SK-N-SH (cell line): ENCODE results near the gene TPCN2. TPM values are rescaled to one million over a fixed set of nuclear protein-coding genes. Genes with fewer than 3 reads are reported as not detected.

Experiments used
- CTCF ChIA-PET: fragments of 300-600, 350-600 bp; formaldehyde crosslinking; extraction: SDS; loops from one replicate; lab custom pipeline; 2021; lab: Yijun Ruan, JAX
- POLR2A ChIA-PET: fragments of 350-600 bp; sonication (Branson Sonifier 250); formaldehyde crosslinking; extraction: SDS; loops from one replicate; lab custom pipeline; 2020; ENCODE audit warnings: antibody characterized with exemption, inconsistent platforms; lab: Yijun Ruan, JAX
- DNase-seq: peaks from one replicate; pipeline ENCODE4 v3.0.0; 2012
- H2AFZ ChIP-seq: fragments of 200-600 bp; sonication (generic); 2 replicates; pipeline ENCODE4 v1.8.1; 2016; ENCODE audit warnings: antibody characterized with exemption, mild to moderate bottlenecking, low read depth
- H3F3A ChIP-seq: fragments of 200-600 bp; sonication (generic); replicated peaks from 2 replicates; pipeline ENCODE3; 2016; ENCODE audit warnings: antibody characterized with exemption, mild to moderate bottlenecking; ENCODE audit not compliant: insufficient read depth
- H3K27ac ChIP-seq, 2 experiments: fragments of 200-500 bp in 1 of 2; fragments of 200-600 bp in 1 of 2; sonication (Bioruptor generic) in 1 of 2; sonication (generic), shearing (Covaris generic) in 1 of 2; 2 replicates each; pipeline versions ENCODE4 v1.5.1 to v1.6.1; 2014 to 2016; ENCODE audit warnings: low read depth in 2 of 2, inconsistent platforms in 1 of 2, low read length in 1 of 2, mild to moderate bottlenecking in 1 of 2, mixed read lengths in 1 of 2
- H3K27me3 ChIP-seq: fragments of 200-600 bp; sonication (generic), shearing (Covaris generic); 2 replicates; pipeline ENCODE4 v1.6.1; 2016; ENCODE audit warnings: mixed run types; ENCODE audit not compliant: insufficient read depth
- H3K36me3 ChIP-seq, 2 experiments: fragments of 200-500 bp in 1 of 2; fragments of 200-600 bp in 1 of 2; sonication (Bioruptor generic) in 1 of 2; sonication (generic) in 1 of 2; replicated peaks in 1 of 2; 2 replicates each; pipeline versions ENCODE3 to v1.5.1; 2014 to 2016; ENCODE audit warnings: low read length in 1 of 2, mild to moderate bottlenecking in 1 of 2; ENCODE audit not compliant: insufficient read depth in 2 of 2, control insufficient read depth in 1 of 2
- H3K4me1 ChIP-seq, 2 experiments: fragments of 200-500 bp in 1 of 2; fragments of 200-600 bp in 1 of 2; sonication (Bioruptor generic) in 1 of 2; sonication (generic), shearing (Covaris generic) in 1 of 2; 2 replicates each; pipeline versions ENCODE4 v1.5.1 to v1.6.1; 2014 to 2016; ENCODE audit warnings: low read depth in 1 of 2, low read length in 1 of 2, mixed run types in 1 of 2; ENCODE audit not compliant: insufficient read depth in 2 of 2, control insufficient read depth in 1 of 2
- H3K4me2 ChIP-seq: fragments of 200-600 bp; sonication (generic), shearing (Covaris generic); 2 replicates; pipeline ENCODE4 v1.6.1; 2017; ENCODE audit warnings: mixed run types
- H3K4me3 ChIP-seq, 2 experiments: fragments of 200-500 bp in 1 of 2; fragments of 200-600 bp in 1 of 2; sonication (Bioruptor generic) in 1 of 2; sonication (generic), shearing (Covaris generic) in 1 of 2; 2 replicates each; pipeline versions ENCODE4 v1.5.1 to v1.8.1; 2014 to 2016; ENCODE audit warnings: low read depth in 2 of 2, inconsistent platforms in 1 of 2, low read length in 1 of 2, mild to moderate bottlenecking in 1 of 2, mixed read lengths in 1 of 2, moderate library complexity in 1 of 2
- H3K79me2 ChIP-seq: fragments of 200-600 bp; sonication (generic); 2 replicates; pipeline ENCODE4 v1.8.1; 2017; ENCODE audit warnings: mild to moderate bottlenecking; ENCODE audit not compliant: insufficient read depth
- H3K9ac ChIP-seq: fragments of 200-600 bp; sonication (generic); 2 replicates; pipeline ENCODE4 v1.6.1; 2017; ENCODE audit warnings: mixed run types
- H3K9me2 ChIP-seq: fragments of 200-600 bp; sonication (generic); 2 replicates; pipeline ENCODE4 v1.6.1; 2017; ENCODE audit warnings: mixed run types
- H3K9me3 ChIP-seq: fragments of 200-600 bp; sonication (generic); 2 replicates; pipeline ENCODE4 v1.6.1; 2017; ENCODE audit warnings: mixed run types, mild to moderate bottlenecking, moderate library complexity
- H4K20me1 ChIP-seq: fragments of 200-600 bp; sonication (generic); 2 replicates; pipeline ENCODE4 v1.6.1; 2017; ENCODE audit warnings: mild to moderate bottlenecking, mixed run types; ENCODE audit not compliant: insufficient read depth
- CHD2 ChIP-seq: fragments of 150-350 bp; IDR thresholded peaks from 2 replicates; pipeline ENCODE4 v1.6.1; 2018; ENCODE audit warnings: low read length; ENCODE audit not compliant: partially characterized antibody
- ELF1 ChIP-seq: IDR thresholded peaks from 2 replicates; pipeline ENCODE4 v1.4.0; 2012
- EZH2phosphoT487 ChIP-seq: fragments of 200-600 bp; sonication (generic); IDR thresholded peaks from 2 replicates; pipeline ENCODE4 v1.6.1; 2017; ENCODE audit warnings: low read depth, mixed run types, mild to moderate bottlenecking, antibody characterized with exemption, moderate library complexity, borderline replicate concordance
- FOSL2 ChIP-seq: IDR thresholded peaks from 2 replicates; pipeline ENCODE4 v1.4.0; 2012; ENCODE audit warnings: low read depth, mild to moderate bottlenecking, moderate library complexity, borderline replicate concordance
- FOXJ3 ChIP-seq: sonication (generic); formaldehyde crosslinking; IDR thresholded peaks from 2 replicates; pipeline ENCODE4 v1.5.1; 2020; ENCODE audit warnings: mild to moderate bottlenecking, missing genetic modification reagents
- FOXM1 ChIP-seq: IDR thresholded peaks from 2 replicates; pipeline ENCODE4 v1.4.0; 2012; ENCODE audit warnings: low read depth, mild to moderate bottlenecking
- GATA2 ChIP-seq: sonication (generic); formaldehyde crosslinking; IDR thresholded peaks from 2 replicates; pipeline ENCODE4 v1.5.0; 2020; ENCODE audit warnings: mild to moderate bottlenecking, missing genetic modification reagents
- MXI1 ChIP-seq: IDR thresholded peaks from 2 replicates; pipeline ENCODE4 v1.6.1; 2012; ENCODE audit warnings: mild to moderate bottlenecking, low read depth, low read length, improper control_type of control experiment
- NFIC ChIP-seq: IDR thresholded peaks from 2 replicates; pipeline ENCODE4 v1.4.0; 2012; ENCODE audit warnings: borderline replicate concordance
- NRF1 ChIP-seq: IDR thresholded peaks from 2 replicates; pipeline ENCODE4 v1.6.1; 2012; ENCODE audit warnings: low read depth, mild to moderate bottlenecking, low read length
- POLR2AphosphoS5 ChIP-seq: IDR thresholded peaks from 2 replicates; pipeline ENCODE4 v1.6.1; 2012; ENCODE audit warnings: low read depth, low read length
- RXRA ChIP-seq: IDR thresholded peaks from 2 replicates; pipeline ENCODE4 v1.4.0; 2012; ENCODE audit warnings: low read depth, mild to moderate bottlenecking, borderline replicate concordance
- TAF1 ChIP-seq: IDR thresholded peaks from 2 replicates; pipeline ENCODE4 v1.6.1; 2012; ENCODE audit warnings: low read depth, mild to moderate bottlenecking, low read length, moderate library complexity, borderline replicate concordance
- TEAD4 ChIP-seq: IDR thresholded peaks from 2 replicates; pipeline ENCODE4 v1.4.0; 2012; ENCODE audit warnings: mild to moderate bottlenecking, borderline replicate concordance; ENCODE audit not compliant: insufficient read depth
- YY1 ChIP-seq: IDR thresholded peaks from 2 replicates; pipeline ENCODE4 v1.4.0; 2012; ENCODE audit warnings: low read depth, mild to moderate bottlenecking
- WGBS: methylation state at CpG from one replicate; pipeline ENCODE4 v1.1.6; 2017; ENCODE audit warnings: low lambda C conversion rate; 5-methylcytosine and 5-hydroxymethylcytosine counted together
- polyA plus RNA-seq, 3 experiments: library from polyadenylated mRNA; depleted of rRNA; stranded (reverse); fragments of >200 nt; gene quantifications; 2 replicates each; pipeline ENCODE4 v1.2.3, GENCODE V29; 2012
- TF ChIP-seq, protein P1 (sequence below): fragments of 200-600 bp; sonication (generic); IDR thresholded peaks from 2 replicates; pipeline ENCODE4 v1.6.1; 2017; ENCODE audit warnings: antibody characterized with exemption, mild to moderate bottlenecking, moderate library complexity
- TF ChIP-seq, protein P2 (sequence below): fragments of 150-350 bp; IDR thresholded peaks from 2 replicates; pipeline ENCODE4 v1.6.1; 2017; ENCODE audit warnings: antibody characterized with exemption, low read length, low read depth, borderline replicate concordance
- TF ChIP-seq, protein P3 (sequence below): IDR thresholded peaks from 2 replicates; pipeline ENCODE4 v1.4.0; 2012; ENCODE audit warnings: low read depth
- TF ChIP-seq, protein P4 (sequence below): IDR thresholded peaks from 2 replicates; pipeline ENCODE4 v1.6.1; 2012; ENCODE audit warnings: mild to moderate bottlenecking, low read depth, low read length, moderate library complexity
- TF ChIP-seq, protein P5 (sequence below): fragments of 150-350 bp; IDR thresholded peaks from 2 replicates; pipeline ENCODE4 v1.6.1; 2016; ENCODE audit warnings: mild to moderate bottlenecking, low read depth, low read length

TPCN2 gene
- polyA plus RNA-seq, 1 of the 3 experiments (the other 2 are of a cell fraction) = 8.7 TPM

DNA sequence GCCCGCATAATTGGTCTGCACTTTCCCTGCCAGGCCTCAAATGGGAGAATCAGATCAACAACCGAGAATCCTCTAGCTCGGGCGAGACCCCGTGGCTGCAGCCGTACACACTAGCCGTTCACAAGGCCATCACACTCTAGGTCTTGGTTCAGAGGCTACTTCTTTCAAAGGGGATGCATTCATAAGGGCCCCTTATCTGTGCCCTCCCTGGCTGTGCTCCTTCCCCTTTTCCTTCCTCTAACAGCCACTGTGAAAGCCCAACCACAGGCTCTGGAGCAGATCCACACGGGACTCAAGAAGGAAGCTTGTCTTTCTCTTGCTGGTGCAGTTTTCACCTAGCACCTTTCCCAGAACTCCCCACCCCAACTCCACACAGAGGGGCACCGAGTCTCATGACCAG is 131.5 kb downstream of the TPCN2 start:
- POLR2A ChIA-PET = no interaction called here
- H3K9ac ChIP-seq = no peak overlapping the region
- no peaks in the 10 kb centered on the region for H3K9me2 ChIP-seq
- H3K4me3 ChIP-seq = no peak overlapping the region
- WGBS = 79% methylated on average over 9 of the region's 9 CpGs
- no peak overlapping the region for H2AFZ ChIP-seq
- H3K4me2 ChIP-seq = no peak overlapping the region
- CTCF ChIA-PET = no interaction called here
- no peaks in the 10 kb centered on the region for H3K36me3 ChIP-seq
- H3K4me1 ChIP-seq = peaks cover 0 to 6% of the 10 kb centered on the region in 2 experiments; a peak in 2 of 4 replicates
- H3K79me2 ChIP-seq = no peaks in the 10 kb centered on the region
- no peak for TF ChIP-seq TAF1
- TF ChIP-seq RXRA = no peak
- TF ChIP-seq, protein P1, sequence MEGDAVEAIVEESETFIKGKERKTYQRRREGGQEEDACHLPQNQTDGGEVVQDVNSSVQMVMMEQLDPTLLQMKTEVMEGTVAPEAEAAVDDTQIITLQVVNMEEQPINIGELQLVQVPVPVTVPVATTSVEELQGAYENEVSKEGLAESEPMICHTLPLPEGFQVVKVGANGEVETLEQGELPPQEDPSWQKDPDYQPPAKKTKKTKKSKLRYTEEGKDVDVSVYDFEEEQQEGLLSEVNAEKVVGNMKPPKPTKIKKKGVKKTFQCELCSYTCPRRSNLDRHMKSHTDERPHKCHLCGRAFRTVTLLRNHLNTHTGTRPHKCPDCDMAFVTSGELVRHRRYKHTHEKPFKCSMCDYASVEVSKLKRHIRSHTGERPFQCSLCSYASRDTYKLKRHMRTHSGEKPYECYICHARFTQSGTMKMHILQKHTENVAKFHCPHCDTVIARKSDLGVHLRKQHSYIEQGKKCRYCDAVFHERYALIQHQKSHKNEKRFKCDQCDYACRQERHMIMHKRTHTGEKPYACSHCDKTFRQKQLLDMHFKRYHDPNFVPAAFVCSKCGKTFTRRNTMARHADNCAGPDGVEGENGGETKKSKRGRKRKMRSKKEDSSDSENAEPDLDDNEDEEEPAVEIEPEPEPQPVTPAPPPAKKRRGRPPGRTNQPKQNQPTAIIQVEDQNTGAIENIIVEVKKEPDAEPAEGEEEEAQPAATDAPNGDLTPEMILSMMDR = no peak
- no peak for TF ChIP-seq CHD2
- TF ChIP-seq, all 33 proteins: peak for 0
- H3F3A ChIP-seq = no peaks in the 10 kb centered on the region
- DNase-seq = no peak
- H4K20me1 ChIP-seq = no peaks in the 10 kb centered on the region
- no peaks in the 10 kb centered on the region; the same call in 1 of the 2 replicates for H3K27me3 ChIP-seq
- H3K27ac ChIP-seq = no peak overlapping the region
- no peaks in the 10 kb centered on the region for H3K9me3 ChIP-seq

DNA sequence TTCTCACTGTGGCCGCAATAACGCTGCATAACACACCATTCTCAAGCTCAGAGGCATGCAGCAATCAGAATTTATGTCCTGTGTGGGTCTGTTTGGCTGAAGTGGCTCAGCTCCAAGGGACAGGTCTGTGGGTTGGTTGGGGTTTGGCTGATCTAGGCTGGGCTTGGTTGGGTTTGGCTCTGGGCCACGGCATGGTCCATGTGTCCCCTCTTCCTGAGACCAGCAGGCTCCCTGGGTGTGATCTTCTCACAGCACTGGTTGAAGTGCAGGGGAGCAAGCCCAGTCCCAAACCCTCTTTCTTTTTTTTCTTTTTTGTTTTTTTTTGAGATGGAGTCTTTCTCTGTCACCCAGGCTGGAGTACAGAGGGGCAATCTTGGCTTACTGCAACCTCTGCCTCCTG is 132.0 kb downstream of the TPCN2 start:
- H3F3A ChIP-seq = no peaks in the 10 kb centered on the region
- no peak for DNase-seq
- ChIA-PET POLR2A (no interaction called here), CTCF (no interaction called here)
- peaks cover under 1% of the 10 kb centered on the region for H3K27me3 ChIP-seq
- no peak overlapping the region for H3K4me3 ChIP-seq
- no peaks in the 10 kb centered on the region for H4K20me1 ChIP-seq
- 80% methylated on average over 3 of the region's 3 CpGs for WGBS
- H3K4me1 ChIP-seq = peaks cover 0 to 6% of the 10 kb centered on the region in 2 experiments; a peak in 2 of 4 replicates
- no peak overlapping the region for H3K27ac ChIP-seq
- no peaks in the 10 kb centered on the region for H3K9me2 ChIP-seq
- H2AFZ ChIP-seq = no peak overlapping the region
- H3K9ac ChIP-seq = no peak overlapping the region
- H3K9me3 ChIP-seq = no peaks in the 10 kb centered on the region
- H3K4me2 ChIP-seq = no peak overlapping the region
- H3K79me2 ChIP-seq = no peaks in the 10 kb centered on the region
- H3K36me3 ChIP-seq = no peaks in the 10 kb centered on the region
- TF ChIP-seq MXI1 (no peak), FOSL2 (no peak), ELF1 (no peak), FOXM1 (no peak), NFIC (no peak), FOXJ3 (CRISPR knock-in tag) (no peak), POLR2AphosphoS5 (no peak), GATA2 (CRISPR knock-in tag) (no peak), TEAD4 (no peak), YY1 (no peak), RXRA (no peak), NRF1 (no peak), EZH2phosphoT487 (no peak)
- TF ChIP-seq, protein P2, sequence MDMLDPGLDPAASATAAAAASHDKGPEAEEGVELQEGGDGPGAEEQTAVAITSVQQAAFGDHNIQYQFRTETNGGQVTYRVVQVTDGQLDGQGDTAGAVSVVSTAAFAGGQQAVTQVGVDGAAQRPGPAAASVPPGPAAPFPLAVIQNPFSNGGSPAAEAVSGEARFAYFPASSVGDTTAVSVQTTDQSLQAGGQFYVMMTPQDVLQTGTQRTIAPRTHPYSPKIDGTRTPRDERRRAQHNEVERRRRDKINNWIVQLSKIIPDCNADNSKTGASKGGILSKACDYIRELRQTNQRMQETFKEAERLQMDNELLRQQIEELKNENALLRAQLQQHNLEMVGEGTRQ = no peak
- TF ChIP-seq, protein P3, sequence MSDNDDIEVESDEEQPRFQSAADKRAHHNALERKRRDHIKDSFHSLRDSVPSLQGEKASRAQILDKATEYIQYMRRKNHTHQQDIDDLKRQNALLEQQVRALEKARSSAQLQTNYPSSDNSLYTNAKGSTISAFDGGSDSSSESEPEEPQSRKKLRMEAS = no peak
- TF ChIP-seq, protein P4, sequence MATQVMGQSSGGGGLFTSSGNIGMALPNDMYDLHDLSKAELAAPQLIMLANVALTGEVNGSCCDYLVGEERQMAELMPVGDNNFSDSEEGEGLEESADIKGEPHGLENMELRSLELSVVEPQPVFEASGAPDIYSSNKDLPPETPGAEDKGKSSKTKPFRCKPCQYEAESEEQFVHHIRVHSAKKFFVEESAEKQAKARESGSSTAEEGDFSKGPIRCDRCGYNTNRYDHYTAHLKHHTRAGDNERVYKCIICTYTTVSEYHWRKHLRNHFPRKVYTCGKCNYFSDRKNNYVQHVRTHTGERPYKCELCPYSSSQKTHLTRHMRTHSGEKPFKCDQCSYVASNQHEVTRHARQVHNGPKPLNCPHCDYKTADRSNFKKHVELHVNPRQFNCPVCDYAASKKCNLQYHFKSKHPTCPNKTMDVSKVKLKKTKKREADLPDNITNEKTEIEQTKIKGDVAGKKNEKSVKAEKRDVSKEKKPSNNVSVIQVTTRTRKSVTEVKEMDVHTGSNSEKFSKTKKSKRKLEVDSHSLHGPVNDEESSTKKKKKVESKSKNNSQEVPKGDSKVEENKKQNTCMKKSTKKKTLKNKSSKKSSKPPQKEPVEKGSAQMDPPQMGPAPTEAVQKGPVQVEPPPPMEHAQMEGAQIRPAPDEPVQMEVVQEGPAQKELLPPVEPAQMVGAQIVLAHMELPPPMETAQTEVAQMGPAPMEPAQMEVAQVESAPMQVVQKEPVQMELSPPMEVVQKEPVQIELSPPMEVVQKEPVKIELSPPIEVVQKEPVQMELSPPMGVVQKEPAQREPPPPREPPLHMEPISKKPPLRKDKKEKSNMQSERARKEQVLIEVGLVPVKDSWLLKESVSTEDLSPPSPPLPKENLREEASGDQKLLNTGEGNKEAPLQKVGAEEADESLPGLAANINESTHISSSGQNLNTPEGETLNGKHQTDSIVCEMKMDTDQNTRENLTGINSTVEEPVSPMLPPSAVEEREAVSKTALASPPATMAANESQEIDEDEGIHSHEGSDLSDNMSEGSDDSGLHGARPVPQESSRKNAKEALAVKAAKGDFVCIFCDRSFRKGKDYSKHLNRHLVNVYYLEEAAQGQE = no peak
- TF ChIP-seq, protein P5, sequence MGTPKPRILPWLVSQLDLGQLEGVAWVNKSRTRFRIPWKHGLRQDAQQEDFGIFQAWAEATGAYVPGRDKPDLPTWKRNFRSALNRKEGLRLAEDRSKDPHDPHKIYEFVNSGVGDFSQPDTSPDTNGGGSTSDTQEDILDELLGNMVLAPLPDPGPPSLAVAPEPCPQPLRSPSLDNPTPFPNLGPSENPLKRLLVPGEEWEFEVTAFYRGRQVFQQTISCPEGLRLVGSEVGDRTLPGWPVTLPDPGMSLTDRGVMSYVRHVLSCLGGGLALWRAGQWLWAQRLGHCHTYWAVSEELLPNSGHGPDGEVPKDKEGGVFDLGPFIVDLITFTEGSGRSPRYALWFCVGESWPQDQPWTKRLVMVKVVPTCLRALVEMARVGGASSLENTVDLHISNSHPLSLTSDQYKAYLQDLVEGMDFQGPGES = no peak
